ENCODE data around the gene RNASE8. TPM values are rescaled to one million over a fixed set of nuclear protein-coding genes. Genes with fewer than 3 reads are reported as not detected.

Gene RNASE8
- total RNA-seq, 1 donor from 2014 or later = not detected

DNA sequence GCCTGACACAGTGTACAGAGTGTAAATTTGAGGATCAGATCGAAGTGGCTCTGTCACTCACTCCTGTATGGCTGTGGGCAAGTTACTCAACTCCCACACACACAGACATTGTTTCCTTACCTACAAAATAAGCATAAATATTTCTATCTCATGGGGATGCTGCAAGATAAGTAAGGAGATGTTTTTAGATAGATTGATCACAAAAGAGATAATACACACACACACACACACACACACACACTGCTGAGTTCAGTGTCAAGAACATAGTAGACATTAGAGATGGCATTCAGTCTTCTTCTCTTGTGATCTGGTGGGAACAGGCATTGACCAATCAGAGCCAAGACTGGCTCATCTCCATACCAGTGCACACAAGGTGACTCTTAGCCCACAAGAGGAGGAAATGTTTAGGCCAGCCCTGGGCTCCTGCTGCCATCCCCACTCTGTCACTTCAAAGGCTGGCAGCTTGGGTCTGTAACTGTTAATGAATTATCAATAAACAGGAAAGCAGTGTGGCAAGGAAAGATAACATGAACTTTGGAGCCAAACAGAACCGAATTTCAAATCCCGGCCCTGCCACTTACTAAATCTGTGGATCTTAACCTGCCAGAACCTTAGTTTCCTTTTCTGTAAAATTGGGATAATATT, 3.4 kb upstream of the RNASE8 start:
- H3K4me1 Mint-ChIP-seq = peaks cover 13% of the 10 kb centered on the region
- Histone ChIP-seq H3K4me1 (no peaks in the 10 kb centered on the region), H4K20me1 (ENCODE audit: low read depth) (no peaks in the 10 kb centered on the region), H3K79me2 (ENCODE audit: low read depth) (no peaks in the 10 kb centered on the region), H3K27ac (no peak overlapping the region), H2AFZ (replicated peaks) (no peak overlapping the region), H3K27me3 (no peaks in the 10 kb centered on the region), H3F3A (ENCODE audit: low read depth) (no peaks in the 10 kb centered on the region), H3K36me3 (no peaks in the 10 kb centered on the region), H3K4me3 (no peak overlapping the region), H3K9me3 (ENCODE audit: low read depth) (no peaks in the 10 kb centered on the region), H3K9ac (no peak overlapping the region), H3K4me2 (no peak overlapping the region)
- no peak for TF ChIP-seq EZH2 (IDR thresholded peaks at IDR 0.05)
- no peak for TF ChIP-seq EZH2phosphoT487 (IDR thresholded peaks at IDR 0.05)
- TF ChIP-seq, protein P1, sequence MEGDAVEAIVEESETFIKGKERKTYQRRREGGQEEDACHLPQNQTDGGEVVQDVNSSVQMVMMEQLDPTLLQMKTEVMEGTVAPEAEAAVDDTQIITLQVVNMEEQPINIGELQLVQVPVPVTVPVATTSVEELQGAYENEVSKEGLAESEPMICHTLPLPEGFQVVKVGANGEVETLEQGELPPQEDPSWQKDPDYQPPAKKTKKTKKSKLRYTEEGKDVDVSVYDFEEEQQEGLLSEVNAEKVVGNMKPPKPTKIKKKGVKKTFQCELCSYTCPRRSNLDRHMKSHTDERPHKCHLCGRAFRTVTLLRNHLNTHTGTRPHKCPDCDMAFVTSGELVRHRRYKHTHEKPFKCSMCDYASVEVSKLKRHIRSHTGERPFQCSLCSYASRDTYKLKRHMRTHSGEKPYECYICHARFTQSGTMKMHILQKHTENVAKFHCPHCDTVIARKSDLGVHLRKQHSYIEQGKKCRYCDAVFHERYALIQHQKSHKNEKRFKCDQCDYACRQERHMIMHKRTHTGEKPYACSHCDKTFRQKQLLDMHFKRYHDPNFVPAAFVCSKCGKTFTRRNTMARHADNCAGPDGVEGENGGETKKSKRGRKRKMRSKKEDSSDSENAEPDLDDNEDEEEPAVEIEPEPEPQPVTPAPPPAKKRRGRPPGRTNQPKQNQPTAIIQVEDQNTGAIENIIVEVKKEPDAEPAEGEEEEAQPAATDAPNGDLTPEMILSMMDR (IDR thresholded peaks at IDR 0.05) = no peak
- H3K27me3 Mint-ChIP-seq (ENCODE audit: insufficient read depth, low read depth) = peaks cover 2% of the 10 kb centered on the region
- no peaks in the 10 kb centered on the region for H3K36me3 Mint-ChIP-seq
- no peak overlapping the region for H3K4me3 Mint-ChIP-seq
- H3K27ac Mint-ChIP-seq = no peak overlapping the region
- no peak for DNase-seq (ENCODE audit: low spot score)
- H3K9me3 Mint-ChIP-seq = no peaks in the 10 kb centered on the region

DNA sequence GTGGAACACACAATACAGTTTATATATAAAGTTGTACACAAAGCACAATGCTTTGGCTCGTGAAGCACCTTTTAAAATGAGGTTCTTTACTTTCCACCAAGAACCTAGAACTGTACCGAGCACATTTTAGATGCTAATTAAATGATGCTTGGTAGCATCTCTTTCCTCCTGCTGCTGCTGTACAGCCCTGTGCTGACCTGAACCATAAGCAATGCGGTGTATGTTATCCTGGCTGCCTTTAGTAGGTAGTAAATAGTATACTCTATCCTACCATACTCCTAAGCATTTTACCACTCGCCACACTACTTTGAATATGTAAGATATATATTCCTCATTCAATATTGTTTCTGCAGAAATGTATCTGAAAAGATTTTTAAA, 2.9 kb upstream of the RNASE8 start:
- no peaks in the 10 kb centered on the region for H3K27me3 ChIP-seq
- no peak overlapping the region for H3K27ac ChIP-seq
- no peaks in the 10 kb centered on the region for H3K36me3 ChIP-seq
- TF ChIP-seq EZH2 (IDR thresholded peaks at IDR 0.05) (no peak), EZH2phosphoT487 (IDR thresholded peaks at IDR 0.05) (no peak)
- TF ChIP-seq, protein P1 (IDR thresholded peaks at IDR 0.05) = no peak
- no peak overlapping the region for H2AFZ ChIP-seq (replicated peaks)
- H3K4me1 ChIP-seq = no peaks in the 10 kb centered on the region
- no peak overlapping the region for H3K4me2 ChIP-seq
- no peak overlapping the region for H3K4me3 Mint-ChIP-seq
- no peaks in the 10 kb centered on the region for H3K36me3 Mint-ChIP-seq
- no peak overlapping the region for H3K27ac Mint-ChIP-seq
- H3F3A ChIP-seq (ENCODE audit: low read depth) = no peaks in the 10 kb centered on the region
- H3K27me3 Mint-ChIP-seq (ENCODE audit: insufficient read depth, low read depth) = peaks cover 2% of the 10 kb centered on the region
- no peaks in the 10 kb centered on the region for H4K20me1 ChIP-seq (ENCODE audit: low read depth)
- H3K4me1 Mint-ChIP-seq = peaks cover 13% of the 10 kb centered on the region
- no peaks in the 10 kb centered on the region for H3K9me3 ChIP-seq (ENCODE audit: low read depth)
- no peaks in the 10 kb centered on the region for H3K79me2 ChIP-seq (ENCODE audit: low read depth)
- no peak for DNase-seq (ENCODE audit: low spot score)
- H3K4me3 ChIP-seq = no peak overlapping the region
- H3K9me3 Mint-ChIP-seq = no peaks in the 10 kb centered on the region
- no peak overlapping the region for H3K9ac ChIP-seq

DNA sequence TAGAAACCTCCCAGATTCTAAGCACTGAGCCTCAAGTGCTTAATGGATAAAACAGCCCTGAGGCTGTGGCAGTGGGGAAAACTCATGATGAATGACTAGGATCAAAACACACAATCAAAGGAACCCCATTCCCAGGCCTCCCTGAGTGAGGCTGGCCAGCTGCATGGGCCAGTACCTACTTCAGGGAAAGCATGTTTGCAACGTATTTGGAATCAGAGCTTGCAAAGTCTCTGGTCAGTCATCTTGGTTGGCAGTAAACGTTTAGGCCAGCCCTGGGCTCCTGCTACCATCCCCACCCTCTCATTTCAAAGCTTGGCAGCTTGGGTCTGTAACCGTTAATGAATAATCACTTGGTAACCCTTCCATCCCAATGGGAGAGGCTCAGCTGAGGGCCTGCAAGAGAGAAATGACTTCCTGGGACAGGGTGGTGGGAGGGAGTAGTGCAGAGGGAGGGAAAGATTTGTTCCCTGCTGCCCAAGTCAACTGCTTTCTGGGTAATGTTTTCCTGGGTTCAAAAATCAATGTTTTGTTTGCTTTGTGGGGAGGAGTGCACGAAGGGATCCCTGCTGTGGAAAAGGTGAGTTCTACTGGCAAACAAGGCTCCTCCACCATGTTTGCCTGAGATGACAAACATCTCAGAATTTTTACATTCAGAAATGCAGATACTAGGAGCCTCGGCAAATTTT, 2.0 kb upstream of the RNASE8 start:
- Mint-ChIP-seq H3K27me3 (ENCODE audit: insufficient read depth, low read depth) (no peaks in the 10 kb centered on the region), H3K36me3 (no peaks in the 10 kb centered on the region), H3K27ac (no peak overlapping the region), H3K9me3 (no peaks in the 10 kb centered on the region), H3K4me1 (peaks cover 13% of the 10 kb centered on the region), H3K4me3 (no peak overlapping the region)
- H4K20me1 ChIP-seq (ENCODE audit: low read depth) = no peaks in the 10 kb centered on the region
- H2AFZ ChIP-seq (replicated peaks) = peak overlapping the region; percentile 80
- no peak for DNase-seq (ENCODE audit: low spot score)
- H3K4me2 ChIP-seq = no peak overlapping the region
- H3F3A ChIP-seq (ENCODE audit: low read depth) = no peaks in the 10 kb centered on the region
- H3K9ac ChIP-seq = no peak overlapping the region
- H3K9me3 ChIP-seq (ENCODE audit: low read depth) = no peaks in the 10 kb centered on the region
- H3K36me3 ChIP-seq = no peaks in the 10 kb centered on the region
- no peaks in the 10 kb centered on the region for H3K79me2 ChIP-seq (ENCODE audit: low read depth)
- no peak overlapping the region for H3K4me3 ChIP-seq
- no peaks in the 10 kb centered on the region for H3K4me1 ChIP-seq
- no peak overlapping the region for H3K27ac ChIP-seq
- no peak for TF ChIP-seq EZH2 (IDR thresholded peaks at IDR 0.05)
- TF ChIP-seq EZH2phosphoT487 (IDR thresholded peaks at IDR 0.05) = no peak
- TF ChIP-seq, protein P1 (IDR thresholded peaks at IDR 0.05) = no peak
- no peaks in the 10 kb centered on the region for H3K27me3 ChIP-seq

All from neural progenitor cell (in vitro differentiated cells).